ENCODE results near the gene ZNF423.
"Not testable (repeated sequence)": the region's sequence is repeated elsewhere in the genome, so short reads cannot be mapped to it uniquely, and the experiment has no call there.

Gene ZNF423

DNA sequence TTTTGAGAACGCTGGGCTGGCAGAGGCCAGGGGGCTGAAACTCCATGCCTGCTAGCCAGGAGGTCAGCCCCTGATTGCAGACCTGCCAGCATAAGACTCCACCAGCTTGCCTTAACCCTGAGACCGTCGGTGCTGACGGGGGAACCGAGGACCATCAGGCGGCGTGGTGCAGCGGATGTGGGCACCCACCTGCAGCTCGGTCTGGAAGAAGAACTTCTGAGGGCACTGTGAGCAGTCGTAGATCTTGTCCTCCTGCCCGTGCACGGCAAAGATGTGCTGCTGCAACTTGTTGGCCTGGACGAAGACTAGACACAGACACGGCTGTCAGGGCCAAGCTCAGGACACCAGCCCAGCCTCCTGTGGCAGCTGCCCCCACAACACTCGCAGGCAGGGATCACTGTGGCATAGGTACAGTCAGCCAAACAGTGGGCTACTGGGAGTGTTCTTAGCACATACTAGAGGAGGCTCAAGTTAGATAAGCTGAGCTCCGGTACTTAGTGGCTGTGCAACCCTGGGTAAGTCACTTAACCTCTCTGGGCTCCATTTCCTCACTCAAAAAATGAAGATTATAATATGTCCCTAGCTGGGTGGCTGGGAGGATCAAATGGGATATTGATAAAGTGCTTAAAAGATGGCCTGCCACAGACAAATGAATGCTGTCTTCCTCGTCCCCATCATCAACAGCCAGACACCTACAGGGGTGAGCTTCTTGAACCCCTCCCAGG, 332.3 kb downstream of the ZNF423 start:
- DNase-seq (ENCODE audit: extremely low read depth in 1 of 2, low read depth in 1 of 2): no peak

DNA sequence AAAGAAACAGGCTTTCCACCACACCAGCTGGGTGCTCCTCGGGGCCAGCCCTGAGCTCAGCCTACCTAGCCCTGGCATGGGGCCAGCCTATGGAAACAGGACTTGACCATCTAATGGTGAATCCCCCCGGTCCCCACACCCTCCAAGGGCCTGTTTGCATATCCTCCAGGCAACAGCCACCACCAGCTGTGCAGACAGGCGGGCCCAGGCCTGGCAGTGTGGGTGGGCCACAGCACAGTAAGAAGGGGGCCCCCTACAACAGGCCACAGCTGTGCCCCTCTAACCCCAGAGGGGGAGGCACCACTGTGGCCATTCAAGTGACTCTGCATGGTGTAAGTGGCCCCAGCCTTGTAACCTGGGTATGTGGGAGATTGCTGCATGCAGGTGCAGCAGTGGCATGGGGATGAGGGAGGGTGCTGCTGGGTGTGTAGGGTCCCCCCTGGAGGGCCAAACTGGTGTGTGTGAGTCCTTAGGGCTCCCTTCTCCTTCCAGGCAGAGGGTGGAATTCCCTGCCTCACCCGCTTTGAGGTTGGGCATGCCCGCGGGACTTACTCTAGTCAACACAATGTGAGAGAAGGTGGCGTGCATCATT, 334.1 kb downstream of the ZNF423 start:
- no peak for DNase-seq (ENCODE audit: extremely low read depth in 1 of 2, low read depth in 1 of 2)

DNA sequence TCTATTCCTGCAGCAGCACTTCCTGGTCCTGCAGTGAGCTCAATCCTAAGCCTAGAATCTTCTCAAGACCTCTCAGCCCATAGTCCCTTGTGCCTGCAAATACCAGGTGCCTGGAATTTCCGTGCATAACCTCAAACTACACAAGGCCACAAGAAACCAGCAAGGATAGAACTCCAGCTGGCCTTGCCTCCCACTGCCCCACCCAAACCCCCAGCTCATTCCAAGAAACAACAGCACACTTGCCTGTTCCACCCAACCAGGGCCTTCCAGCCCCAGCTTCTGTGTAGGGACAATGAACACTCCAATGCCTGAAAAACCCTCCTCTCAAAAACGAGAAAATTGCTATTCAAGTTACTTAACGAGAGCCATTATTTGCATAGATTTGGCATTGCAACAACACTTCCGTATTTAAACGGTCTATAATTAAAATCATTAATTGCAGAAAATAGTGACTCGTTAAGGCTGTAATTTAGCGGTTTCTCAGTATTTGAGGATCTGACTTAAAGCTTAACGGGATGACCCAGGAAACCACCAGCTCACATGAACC, 335.3 kb downstream of the ZNF423 start:
- DNase-seq (ENCODE audit: extremely low read depth in 1 of 2, low read depth in 1 of 2): no peak

DNA sequence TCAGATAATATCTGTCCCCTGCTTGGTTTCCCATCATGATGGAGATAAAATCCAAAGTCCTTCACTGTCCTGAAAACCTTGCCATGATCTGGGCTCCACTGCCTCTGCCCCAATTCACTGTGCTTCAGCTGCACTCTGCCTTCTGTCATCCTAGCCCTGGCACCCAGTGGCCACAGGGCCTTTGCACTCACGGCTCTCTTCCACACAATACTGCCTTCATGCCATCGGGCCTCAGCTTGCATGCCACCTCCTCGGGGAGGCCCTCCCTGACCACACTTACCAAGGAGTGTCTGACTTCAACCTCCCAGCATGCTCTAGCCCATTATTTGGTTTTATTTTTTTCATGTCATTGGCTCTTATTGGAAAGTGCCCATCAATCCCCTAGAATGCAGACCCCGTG, 336.2 kb downstream of the ZNF423 start:
- no peak for DNase-seq (ENCODE audit: extremely low read depth in 1 of 2, low read depth in 1 of 2)

DNA sequence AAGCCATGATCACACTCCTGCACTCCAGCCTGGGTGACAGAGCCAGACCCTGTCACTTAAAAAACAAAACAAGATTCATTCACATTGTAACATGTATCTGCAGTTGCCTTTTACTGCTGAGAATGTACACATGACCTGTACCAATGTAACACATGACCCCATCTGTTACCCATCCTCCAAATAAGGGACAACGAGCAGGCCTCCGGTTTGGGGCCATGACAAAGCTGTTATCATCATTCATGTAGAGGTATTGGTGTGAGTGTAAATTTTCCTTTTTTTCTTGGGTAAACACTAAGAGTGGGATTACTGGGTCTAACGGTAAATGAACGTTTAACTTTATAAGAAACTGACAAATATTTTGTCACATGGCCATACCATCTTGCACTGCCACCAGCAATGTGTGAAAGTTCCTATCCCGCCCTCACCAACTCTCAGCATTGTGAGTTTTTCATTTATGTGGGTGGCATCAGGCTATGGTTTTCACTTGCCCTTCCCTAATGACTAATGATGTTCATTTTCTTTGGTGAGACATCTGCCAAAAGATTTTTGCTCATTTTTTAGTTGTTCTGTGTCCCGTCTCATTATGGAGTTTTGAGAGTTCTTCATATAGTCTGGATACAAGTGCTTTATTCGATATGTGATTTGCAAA, 336.8 kb downstream of the ZNF423 start:
- no peak for DNase-seq (ENCODE audit: extremely low read depth in 1 of 2, low read depth in 1 of 2)

DNA sequence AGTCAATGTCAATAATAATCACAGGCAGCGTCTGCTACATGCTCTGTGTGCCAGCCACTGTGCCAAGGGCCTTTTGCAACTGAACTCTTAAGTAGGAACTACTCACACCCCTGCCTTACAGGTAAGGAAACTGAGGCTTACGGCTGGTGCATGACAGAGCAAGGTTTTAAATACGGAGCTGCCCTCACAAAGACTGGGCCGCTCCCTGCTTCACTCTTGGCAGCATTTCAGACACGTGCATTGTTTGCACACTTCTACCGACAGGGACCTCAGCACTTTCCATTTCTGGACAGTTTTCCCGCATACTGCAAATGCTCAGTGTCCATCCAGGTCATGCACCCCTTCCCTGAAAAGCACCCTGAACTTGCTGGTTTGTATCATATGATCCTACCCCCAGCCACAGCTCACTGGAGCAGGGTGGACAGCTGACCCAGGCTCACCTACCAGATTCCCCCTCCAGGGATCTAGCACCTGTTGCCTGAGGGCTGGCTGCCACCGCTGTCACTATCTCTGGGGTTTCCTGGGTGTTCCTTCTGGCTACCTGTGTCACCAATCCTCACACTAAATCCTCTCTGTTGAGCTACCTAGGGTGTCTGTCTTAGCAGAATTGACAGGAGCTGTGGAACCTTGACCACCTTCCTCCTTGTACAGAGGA, 339.4 kb downstream of the ZNF423 start:
- DNase-seq (ENCODE audit: extremely low read depth in 1 of 2, low read depth in 1 of 2): no peak

DNA sequence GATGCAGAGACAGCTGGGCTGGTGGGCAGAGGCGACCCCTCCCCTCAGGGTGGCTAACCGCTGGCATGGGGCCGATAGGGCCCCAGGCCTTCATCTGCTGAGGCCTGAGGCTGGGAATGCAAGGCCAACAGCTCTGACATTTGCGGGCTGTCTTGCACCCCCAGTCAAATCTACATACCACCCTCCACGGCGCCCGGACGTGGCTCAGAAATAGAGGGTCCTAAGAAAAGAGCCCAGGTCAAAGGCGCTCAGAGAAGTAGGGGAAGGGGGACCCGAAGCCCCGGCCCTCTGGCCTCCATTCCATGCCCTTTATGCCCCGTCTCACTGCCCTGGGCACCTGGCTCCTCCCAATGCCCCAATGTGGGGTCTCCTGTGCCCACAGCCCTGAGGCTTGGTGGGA, 340.1 kb downstream of the ZNF423 start:
- no peak for DNase-seq (ENCODE audit: extremely low read depth in 1 of 2, low read depth in 1 of 2)

DNA sequence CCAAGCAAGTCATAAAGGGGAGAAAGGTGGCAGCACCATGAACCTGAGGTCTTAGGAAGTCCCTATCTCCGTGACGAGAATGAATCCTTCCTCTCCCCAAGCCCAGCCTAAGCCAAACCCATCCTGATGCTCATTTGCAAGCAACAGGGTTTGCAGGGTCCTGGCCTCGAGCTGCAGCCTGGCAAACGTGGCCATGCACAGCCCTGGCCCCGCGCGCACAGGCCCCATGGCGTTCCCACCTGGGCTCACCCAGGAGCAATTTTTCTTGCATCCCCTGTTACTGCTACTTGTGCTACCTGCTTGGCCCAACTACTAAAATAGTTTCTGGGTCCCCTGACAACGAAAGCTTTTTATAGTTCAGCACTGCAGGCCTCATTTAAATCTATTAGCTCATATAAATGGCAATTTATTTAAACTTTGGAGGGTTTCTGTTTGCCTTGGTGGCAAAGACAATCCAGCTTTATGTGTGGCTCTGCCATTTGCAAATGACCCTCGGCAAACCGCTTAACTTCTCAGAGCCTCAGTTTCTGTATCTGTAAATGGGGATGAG, 340.8 kb downstream of the ZNF423 start:
- no peak for DNase-seq (ENCODE audit: extremely low read depth in 1 of 2, low read depth in 1 of 2)

DNA sequence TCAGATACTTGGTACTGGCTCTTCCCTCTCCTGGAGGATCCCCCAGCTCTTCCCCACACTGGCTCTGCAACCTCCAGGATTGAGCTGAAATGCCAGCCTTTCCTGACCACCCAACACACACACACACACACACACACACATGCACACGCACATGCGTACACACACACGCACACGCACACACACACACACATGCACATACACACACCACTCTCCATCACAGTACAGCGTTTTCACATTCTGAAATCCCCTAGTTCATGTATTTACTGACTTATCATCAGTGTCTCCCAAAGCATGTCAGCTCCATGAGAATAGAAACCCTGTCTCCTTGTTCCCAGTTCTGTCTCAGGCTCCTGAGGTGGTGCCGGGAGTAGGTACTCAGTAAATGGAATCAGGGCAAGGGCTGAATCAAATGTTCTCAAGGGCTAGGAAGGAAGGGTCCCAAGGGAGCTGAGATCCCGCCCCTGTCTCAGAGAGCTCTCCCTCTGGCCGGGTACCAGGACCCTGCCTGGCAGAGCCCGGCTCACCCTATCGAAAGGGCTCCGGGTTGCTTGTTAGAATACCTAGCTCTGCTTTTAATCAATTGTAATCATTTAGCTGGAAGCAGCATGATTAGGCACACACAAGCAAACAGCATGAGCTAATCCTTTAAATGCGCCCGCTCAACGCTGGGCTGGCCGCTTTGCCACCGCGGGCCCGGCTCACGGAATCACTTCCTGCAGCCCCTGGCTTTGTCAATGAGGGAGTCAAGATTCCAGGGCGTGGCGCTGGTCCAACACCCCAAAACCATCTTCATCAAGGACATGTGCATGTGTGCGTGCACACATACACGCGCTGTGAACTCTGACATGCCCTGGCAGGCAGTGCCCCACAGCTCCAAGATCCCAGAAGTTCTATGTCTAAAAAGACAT, 341.6 kb downstream of the ZNF423 start:
- DNase-seq (ENCODE audit: extremely low read depth in 1 of 2, low read depth in 1 of 2): no peak

DNA sequence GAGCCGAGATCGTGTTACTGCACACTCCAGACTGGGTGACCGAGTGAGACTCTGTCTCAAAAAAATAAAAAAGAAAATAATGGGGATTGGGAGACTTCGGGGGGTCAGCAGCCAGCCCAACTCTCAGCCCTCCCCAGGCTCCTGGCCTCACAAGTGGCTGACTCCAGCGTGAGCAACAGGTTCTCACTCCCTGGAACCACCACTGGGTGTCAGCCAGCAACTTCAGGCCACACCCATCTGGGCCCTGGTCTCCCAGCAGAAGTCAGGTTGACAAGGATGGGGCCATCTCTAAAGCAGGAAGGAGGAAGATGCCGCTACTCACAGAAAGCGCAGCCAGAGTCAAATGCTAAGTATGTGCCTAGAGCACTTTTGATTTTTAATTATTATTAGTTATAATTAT, 342.9 kb downstream of the ZNF423 start:
- no peak for DNase-seq (ENCODE audit: extremely low read depth in 1 of 2, low read depth in 1 of 2)

DNA sequence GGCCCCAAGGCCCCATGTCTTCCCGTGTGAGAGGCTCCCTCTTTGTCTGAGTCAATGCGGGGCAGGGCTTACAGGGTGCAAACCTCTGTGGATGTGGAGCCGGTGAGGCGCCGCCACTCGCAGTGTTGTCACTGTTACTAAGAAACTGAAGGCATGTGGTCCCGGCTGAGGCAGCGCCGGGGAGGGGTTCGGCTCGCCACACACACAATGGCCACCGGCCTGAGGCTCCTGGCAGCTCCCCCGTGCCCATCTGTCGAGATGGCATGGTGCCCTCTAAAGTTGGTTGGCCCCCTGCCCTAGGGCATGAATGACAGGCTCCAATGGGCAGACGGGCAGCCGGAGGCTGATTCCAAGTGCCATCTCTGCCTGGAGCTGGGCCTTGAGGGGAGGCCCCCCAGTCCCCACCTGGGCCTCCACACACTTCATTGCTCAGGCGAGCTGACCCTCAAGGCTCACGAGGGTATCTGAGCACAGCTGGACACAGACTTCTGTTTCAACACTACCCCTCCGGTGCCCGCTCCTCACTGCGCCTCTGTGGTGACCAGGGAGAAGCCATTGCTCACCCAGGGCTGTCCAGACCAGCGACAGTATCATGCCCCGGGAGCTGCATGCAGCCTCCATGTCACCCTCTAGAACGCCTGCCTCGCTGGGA, 345.1 kb downstream of the ZNF423 start:
- DNase-seq (ENCODE audit: extremely low read depth in 1 of 2, low read depth in 1 of 2): no peak

DNA sequence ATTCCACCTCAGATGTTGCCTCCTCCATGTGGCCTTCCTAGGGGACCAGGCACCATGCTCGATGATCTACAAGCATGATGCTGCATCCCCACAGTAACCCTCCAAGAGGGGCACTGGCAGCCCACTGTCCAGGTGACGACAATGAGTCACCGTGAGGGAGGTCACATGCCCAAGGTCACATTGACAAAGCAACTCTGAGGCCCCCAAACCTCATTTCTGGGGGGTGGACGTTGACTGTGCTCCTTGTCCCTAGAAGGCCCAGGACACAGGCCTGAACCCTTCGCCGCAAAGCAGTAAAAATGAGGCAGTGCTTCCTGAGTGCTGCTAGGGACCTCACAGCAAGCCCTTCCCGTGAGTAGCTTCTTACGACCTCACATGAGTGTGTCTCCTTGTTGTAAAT, 345.8 kb downstream of the ZNF423 start:
- DNase-seq (ENCODE audit: extremely low read depth in 1 of 2, low read depth in 1 of 2): no peak

DNA sequence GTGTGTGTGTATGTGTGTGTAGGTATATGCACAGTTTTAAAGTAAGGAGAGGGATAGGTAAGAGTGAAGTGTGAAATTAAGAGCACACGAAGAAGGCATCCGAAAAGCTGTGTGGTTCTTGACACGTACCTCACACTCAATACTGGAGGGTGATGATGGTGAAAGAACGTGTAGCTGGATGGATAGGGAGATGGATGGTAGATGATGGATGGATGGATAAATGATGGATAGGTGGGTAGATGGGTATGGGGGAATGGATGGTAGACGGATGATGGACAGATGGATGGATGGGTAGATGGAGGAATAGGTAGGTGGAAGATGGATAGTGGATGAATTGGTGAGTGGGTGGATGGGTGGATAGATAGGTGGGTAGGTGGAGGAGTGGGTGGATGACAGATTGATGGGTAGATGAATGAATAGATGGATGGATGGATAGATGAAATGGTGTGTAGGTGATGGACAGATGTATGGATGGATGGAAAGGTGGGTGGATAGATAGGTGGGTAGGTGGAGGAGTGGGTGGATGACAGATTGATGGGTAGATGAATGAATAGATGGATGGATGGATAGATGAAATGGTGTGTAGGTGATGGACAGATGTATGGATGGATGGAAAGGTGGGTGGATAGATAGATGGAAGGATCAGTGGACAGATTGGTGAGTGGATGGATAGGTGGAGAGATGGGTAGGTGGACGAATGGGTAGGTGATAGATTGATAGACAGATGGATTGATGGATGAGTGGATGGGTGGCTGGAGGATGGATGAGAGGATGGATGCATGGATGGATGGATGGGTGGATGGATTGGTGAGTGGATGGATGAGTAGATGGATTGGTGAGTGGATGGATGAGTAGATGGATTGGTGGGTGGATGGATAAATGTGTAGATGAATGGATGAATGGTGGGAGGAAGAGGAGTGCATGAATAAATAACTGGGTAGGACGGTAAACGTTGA, 349.6 kb downstream of the ZNF423 start:
- not testable (repeated sequence) for DNase-seq (ENCODE audit: extremely low read depth in 1 of 2, low read depth in 1 of 2)

DNA sequence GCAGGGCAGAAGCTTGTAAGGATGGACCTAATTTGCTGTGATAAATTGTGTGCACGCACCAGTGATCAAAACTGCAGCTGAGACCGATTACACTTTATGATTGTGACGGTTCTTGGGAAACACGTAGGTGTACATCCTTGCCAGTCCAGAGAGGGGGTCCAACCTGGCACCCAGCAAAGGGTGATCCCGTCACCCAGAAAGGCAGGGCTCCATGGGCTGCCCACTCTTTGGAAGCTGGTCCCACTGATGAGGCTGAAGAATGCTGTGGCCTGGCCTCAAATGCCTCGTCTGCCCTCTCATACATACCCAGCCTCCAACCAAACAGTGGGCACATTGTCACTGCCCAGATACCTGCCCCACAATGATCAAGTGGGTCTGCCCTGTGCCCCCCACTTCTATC, 350.4 kb downstream of the ZNF423 start:
- no peak for DNase-seq (ENCODE audit: extremely low read depth in 1 of 2, low read depth in 1 of 2)

DNA sequence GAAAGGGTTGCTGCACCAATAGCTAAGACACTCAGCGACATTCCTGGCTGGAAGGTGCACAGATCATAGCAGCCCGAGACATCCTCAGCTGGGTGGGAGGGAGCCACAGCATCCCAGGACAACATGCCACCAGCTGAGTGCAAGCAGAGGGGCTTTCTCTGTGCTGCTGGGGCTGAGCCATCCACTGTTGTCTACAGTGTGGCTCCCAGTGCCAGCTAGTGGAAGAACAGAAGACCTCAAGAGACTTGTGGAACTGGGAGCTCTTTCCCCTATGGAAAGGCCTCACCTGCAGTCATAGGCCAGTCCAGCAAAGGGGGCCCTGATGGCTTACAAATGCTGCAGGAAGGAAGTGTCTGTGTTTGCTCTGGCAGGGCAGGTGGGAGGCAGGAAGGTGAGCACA, 351.3 kb downstream of the ZNF423 start:
- no peak for DNase-seq (ENCODE audit: extremely low read depth in 1 of 2, low read depth in 1 of 2)

DNA sequence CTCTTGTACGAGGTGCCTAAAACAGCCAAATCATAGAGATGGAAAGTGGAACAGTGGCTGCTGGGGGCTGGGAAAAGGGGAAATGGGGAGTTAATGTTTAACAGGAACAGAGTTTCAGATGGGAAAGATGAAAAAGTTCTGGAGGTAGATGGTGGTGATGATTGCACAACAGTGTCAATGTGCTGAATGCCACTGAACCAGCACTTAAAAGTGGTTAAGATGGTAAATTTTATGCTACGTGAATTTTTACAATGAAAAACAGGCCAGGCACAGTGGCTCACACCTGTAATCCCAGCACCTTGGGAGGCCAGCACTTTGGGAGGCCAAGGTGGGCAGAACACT, 351.9 kb downstream of the ZNF423 start:
- no peak for DNase-seq (ENCODE audit: extremely low read depth in 1 of 2, low read depth in 1 of 2)

DNA sequence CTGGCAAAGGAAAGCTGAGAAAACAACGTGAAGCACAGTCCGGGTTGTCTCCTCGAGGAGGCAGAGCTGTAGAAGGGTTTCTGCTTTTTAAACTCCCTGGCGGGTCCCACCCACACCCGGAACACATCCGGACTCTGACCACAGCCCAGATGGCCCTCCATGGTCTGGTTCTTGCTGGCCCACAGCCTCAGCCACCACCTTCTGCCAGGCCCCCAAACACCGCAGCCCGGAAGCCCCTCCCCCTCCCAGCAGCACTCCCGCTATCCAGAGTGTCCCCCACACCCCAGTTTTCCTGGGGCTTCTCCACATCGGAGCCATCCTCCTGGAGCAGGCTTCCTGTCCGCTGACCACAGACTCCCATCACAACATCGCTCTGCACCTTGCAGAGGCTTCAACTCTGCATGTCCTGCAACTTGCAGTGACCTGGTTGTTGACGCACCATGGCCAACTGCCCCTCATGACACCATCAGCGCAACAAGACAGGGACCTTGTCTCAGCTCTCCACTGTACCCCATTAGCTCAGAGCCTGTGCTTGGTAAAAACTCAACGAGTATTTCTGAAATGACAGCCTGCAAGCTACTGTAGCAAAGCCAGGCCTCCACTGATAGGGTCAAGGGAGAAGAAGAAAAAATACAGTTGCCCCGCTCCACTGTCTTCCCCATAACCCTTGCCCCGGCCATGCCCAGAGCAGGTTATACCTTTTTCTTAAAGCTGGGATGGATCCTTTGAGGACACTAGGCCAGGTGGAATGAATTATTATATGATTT, 352.5 kb downstream of the ZNF423 start:
- no peak for DNase-seq (ENCODE audit: extremely low read depth in 1 of 2, low read depth in 1 of 2)

Data from activated CD8-positive, alpha-beta memory T cell treated with anti-CD3 and anti-CD28 coated beads for 1 hour (primary cell).